OCI-LY3 (cell line): Measurements from ENCODE around the gene ZAP70.

Experiments used
- EZH2phosphoT487 ChIP-seq: fragments of 200-600 bp; shearing (Covaris generic); IDR thresholded peaks from 2 replicates; pipeline ENCODE4 v1.6.1; 2018; ENCODE audit warnings: antibody characterized with exemption, mixed run types, low read depth
- TF ChIP-seq, protein P1 (sequence below): fragments of 200-600, 300-600 bp; sonication (generic); IDR thresholded peaks from 2 replicates; pipeline ENCODE4 v1.5.1; 2014; ENCODE audit warnings: antibody characterized with exemption, low read length, low read depth

DNA sequence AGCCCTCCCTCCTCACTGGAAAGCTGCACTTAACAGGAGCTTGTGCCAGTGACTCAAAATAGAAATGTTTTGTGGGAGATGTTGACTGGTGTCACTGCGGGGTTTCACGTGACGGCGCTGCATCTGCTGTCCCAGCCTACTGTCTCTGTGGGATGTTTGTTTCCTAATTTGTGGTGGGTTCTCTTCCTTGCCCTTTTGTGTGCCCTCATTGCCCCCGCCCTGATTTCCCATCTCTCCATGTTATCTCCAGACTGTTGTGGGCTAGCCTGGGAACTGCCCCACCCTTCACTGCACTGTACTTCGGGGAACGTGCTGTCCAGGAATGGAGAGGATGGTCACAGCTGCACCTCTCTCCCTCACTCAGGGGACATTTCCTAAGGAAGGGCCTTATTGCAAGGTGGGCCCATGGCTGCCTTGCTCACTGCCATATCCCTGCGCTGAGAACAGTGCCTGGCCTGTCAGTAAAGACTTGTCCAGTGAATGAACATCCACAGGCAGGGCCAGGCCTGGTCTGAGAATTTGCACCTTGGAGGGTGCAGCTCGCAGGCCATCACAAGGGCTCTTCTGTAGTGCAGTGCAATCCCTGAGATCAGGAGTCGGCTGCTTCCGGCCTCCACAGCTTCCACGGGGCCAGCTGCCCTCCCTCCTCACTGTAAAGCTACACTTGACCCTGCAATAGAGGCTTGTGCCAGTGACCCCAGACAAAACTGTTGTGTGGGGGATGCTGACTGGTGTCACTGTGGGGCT is 18.1 kb downstream of the ZAP70 start:
- TF ChIP-seq, protein P1, sequence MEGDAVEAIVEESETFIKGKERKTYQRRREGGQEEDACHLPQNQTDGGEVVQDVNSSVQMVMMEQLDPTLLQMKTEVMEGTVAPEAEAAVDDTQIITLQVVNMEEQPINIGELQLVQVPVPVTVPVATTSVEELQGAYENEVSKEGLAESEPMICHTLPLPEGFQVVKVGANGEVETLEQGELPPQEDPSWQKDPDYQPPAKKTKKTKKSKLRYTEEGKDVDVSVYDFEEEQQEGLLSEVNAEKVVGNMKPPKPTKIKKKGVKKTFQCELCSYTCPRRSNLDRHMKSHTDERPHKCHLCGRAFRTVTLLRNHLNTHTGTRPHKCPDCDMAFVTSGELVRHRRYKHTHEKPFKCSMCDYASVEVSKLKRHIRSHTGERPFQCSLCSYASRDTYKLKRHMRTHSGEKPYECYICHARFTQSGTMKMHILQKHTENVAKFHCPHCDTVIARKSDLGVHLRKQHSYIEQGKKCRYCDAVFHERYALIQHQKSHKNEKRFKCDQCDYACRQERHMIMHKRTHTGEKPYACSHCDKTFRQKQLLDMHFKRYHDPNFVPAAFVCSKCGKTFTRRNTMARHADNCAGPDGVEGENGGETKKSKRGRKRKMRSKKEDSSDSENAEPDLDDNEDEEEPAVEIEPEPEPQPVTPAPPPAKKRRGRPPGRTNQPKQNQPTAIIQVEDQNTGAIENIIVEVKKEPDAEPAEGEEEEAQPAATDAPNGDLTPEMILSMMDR = no peak
- TF ChIP-seq EZH2phosphoT487 = no peak
